Suprapubic skin (tissue), 4 donors: ENCODE results near the gene H6PD. TPM values are rescaled to one million over a fixed set of nuclear protein-coding genes. Genes with fewer than 3 reads are reported as not detected.

Source experiments
- DNase-seq, 2 donors: peaks; one replicate each; pipeline ENCODE4 v3.0.0-alpha.2; 2019; ENCODE audit warnings: low spot score in 2 of 2
- H3K27ac ChIP-seq: fragments of 200-600 bp; sonication (generic); one replicate; pipeline ENCODE4 v1.5.1; 2019
- H3K27me3 ChIP-seq: fragments of 200-600 bp; sonication (generic); one replicate; pipeline ENCODE4 v1.5.1; 2019
- H3K36me3 ChIP-seq: fragments of 200-600 bp; sonication (generic); one replicate; pipeline ENCODE4 v1.5.1; 2019
- H3K4me1 ChIP-seq: fragments of 200-600 bp; sonication (generic); one replicate; pipeline ENCODE4 v1.5.1; 2019
- H3K4me3 ChIP-seq: fragments of 200-600 bp; sonication (generic); one replicate; pipeline ENCODE4 v1.5.1; 2019; ENCODE audit warnings: mild to moderate bottlenecking
- H3K9me3 ChIP-seq: fragments of 200-600 bp; sonication (generic); one replicate; pipeline ENCODE4 v1.5.1; 2019
- EP300 ChIP-seq: sonication (generic); formaldehyde crosslinking; IDR thresholded peaks from one replicate; pipeline ENCODE4 v1.6.1; 2017; ENCODE audit warnings: antibody characterized with exemption
- POLR2A ChIP-seq, 2 donors: fragments of 450-650 bp; IDR thresholded peaks; one replicate each; pipeline ENCODE4 v1.6.1; 2017; ENCODE audit warnings: antibody characterized with exemption in 2 of 2, mild to moderate bottlenecking in 2 of 2, moderate library complexity in 2 of 2
- POLR2AphosphoS5 ChIP-seq, 3 donors: sonication (generic); formaldehyde crosslinking; IDR thresholded peaks; one replicate each; pipeline ENCODE4 v1.6.1; 2017; ENCODE audit warnings: antibody characterized with exemption in 3 of 3
- WGBS: methylation state at CpG from one replicate; pipeline ENCODE4 v1.1.5; 2018; 5-methylcytosine and 5-hydroxymethylcytosine counted together
- total RNA-seq, 4 donors: library from RNA; depleted of rRNA; stranded (reverse); fragments of >200 nt; gene quantifications; one replicate each; pipeline ENCODE4 v1.1.0, GENCODE V29; 2016
- TF ChIP-seq, protein P1 (sequence below), 2 donors: fragments of 200-600 bp in 1 of 2; fragments of 450-650 bp in 1 of 2; sonication (generic) in 1 of 2; IDR thresholded peaks; one replicate each; pipeline ENCODE4 v1.5.1; 2016 to 2019; ENCODE audit warnings: antibody characterized with exemption in 2 of 2, mild to moderate bottlenecking in 1 of 2, moderate library complexity in 1 of 2

H6PD gene, protein sequence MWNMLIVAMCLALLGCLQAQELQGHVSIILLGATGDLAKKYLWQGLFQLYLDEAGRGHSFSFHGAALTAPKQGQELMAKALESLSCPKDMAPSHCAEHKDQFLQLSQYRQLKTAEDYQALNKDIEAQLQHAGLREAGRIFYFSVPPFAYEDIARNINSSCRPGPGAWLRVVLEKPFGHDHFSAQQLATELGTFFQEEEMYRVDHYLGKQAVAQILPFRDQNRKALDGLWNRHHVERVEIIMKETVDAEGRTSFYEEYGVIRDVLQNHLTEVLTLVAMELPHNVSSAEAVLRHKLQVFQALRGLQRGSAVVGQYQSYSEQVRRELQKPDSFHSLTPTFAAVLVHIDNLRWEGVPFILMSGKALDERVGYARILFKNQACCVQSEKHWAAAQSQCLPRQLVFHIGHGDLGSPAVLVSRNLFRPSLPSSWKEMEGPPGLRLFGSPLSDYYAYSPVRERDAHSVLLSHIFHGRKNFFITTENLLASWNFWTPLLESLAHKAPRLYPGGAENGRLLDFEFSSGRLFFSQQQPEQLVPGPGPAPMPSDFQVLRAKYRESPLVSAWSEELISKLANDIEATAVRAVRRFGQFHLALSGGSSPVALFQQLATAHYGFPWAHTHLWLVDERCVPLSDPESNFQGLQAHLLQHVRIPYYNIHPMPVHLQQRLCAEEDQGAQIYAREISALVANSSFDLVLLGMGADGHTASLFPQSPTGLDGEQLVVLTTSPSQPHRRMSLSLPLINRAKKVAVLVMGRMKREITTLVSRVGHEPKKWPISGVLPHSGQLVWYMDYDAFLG
- total RNA-seq, result 100 to 1,000 TPM in 2 of 4 donors, 10 to 100 TPM in 2; 83.6 to 130 (median 106) TPM

DNA sequence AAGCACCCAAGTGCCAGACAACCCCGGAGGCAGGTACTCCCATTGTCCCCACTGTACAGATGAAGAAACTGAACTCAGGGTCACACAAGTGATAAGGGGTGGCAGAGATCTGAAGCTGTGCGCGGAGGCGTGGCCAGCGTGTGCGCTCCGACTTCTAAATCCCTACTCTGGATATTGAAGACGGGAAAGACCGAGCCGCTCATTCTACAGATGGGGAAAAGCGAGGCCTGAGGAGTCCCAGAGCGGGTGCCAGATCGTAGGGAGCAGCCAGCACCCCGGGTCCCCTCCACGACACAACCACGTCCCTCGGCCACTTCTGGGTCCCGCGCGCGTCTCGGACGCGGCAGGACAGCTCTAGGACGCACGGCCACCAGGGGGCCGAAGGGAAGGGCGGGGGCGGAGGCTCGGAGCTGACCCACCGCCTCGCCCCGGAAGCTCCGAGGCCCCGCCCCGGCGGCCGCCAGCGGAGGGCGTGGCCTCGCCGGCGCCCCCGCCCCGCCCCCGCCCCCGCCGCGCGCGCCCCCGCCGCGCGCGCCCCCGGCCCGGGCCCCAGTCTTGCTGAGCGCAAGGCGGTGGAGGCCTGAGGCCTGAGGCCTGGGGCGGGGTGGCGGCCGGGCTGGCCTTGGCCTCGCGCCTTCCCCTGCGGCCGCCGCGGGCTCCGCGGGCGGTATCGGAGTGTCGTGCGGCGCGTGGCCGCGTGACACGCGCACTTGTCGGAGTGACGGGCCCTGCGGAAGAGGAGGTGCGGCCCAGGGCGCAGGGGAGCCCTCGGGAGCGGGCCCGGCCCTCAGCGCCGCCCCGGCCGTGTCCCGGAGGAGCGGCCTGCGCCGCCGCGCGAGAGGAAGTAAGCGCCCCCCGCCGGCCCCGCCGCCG is at the start of gene H6PD:
TSS of gene H6PD (plus strand) at position 552 of the 873 bp plus-strand sequence. CDS start 10,161 bp downstream, outside the sequence.
- Histone ChIP-seq H3K27ac (peak within 1 kb of the TSS; percentile 97), H3K4me1 (peaks cover 59% of the 10 kb centered on the region), H3K27me3 (no peaks in the 10 kb centered on the region), H3K36me3 (no peaks in the 10 kb centered on the region), H3K4me3 (peak within 1 kb of the TSS; percentile 52), H3K9me3 (no peaks in the 10 kb centered on the region)
- peak; percentile 90 to 92 for DNase-seq
- 0% methylated on average over 10 of the region's 106 CpGs for WGBS
- TF ChIP-seq POLR2AphosphoS5 (IDR thresholded peaks at IDR 0.05) (peak in 1 of 3 donors; percentile 50), EP300 (no peak), POLR2A (IDR thresholded peaks at IDR 0.05) (no peak)
- TF ChIP-seq, protein P1, sequence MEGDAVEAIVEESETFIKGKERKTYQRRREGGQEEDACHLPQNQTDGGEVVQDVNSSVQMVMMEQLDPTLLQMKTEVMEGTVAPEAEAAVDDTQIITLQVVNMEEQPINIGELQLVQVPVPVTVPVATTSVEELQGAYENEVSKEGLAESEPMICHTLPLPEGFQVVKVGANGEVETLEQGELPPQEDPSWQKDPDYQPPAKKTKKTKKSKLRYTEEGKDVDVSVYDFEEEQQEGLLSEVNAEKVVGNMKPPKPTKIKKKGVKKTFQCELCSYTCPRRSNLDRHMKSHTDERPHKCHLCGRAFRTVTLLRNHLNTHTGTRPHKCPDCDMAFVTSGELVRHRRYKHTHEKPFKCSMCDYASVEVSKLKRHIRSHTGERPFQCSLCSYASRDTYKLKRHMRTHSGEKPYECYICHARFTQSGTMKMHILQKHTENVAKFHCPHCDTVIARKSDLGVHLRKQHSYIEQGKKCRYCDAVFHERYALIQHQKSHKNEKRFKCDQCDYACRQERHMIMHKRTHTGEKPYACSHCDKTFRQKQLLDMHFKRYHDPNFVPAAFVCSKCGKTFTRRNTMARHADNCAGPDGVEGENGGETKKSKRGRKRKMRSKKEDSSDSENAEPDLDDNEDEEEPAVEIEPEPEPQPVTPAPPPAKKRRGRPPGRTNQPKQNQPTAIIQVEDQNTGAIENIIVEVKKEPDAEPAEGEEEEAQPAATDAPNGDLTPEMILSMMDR (IDR thresholded peaks at IDR 0.05), result peak; percentile 70 to 85

DNA sequence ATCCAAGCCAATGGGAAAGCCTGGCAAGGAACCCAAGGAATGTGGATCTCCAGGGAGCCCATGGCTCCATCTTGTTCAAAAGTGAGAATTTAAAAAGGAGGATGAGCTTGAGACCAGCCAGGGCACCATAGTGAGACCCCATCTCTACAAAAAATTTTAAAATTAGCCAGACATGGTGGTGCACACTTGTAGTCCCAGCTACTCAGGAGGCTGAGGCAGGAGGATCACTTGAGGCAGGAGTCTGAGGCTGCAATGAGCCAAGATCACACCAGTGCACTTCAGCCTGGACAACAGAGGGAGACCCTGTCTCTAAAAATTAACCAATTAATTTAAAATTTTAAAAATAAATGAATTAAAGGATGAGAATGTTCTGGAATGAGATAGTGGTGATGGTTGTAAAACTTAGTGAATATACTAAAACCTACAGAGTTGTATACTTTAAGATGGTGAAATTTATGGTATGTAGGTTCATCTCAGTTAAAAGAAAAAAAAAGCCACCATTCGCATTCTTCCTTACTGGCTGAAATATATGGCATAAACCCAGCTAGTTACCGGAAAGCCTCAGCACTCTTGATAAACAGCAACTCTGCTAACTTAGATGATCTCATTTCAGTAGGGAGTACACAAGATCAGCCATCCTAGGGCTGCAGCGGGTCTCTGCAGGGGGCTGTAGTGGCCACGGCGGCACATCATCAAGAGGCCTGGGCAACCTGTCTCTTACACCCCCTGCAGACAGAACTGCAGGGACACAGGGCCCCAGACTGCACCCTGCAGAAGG is 48.3 kb upstream of the H6PD start:
- no peaks in the 10 kb centered on the region for H3K9me3 ChIP-seq
- 68% methylated on average over 5 of the region's 5 CpGs for WGBS
- peaks cover 28% of the 10 kb centered on the region for H3K4me1 ChIP-seq
- H3K27me3 ChIP-seq, result peaks cover 3% of the 10 kb centered on the region
- TF ChIP-seq EP300 (no peak), POLR2AphosphoS5 (IDR thresholded peaks at IDR 0.05) (no peak), POLR2A (IDR thresholded peaks at IDR 0.05) (no peak)
- TF ChIP-seq, protein P1 (IDR thresholded peaks at IDR 0.05), result no peak
- H3K27ac ChIP-seq, result no peak overlapping the region
- no peaks in the 10 kb centered on the region for H3K36me3 ChIP-seq
- no peak overlapping the region for H3K4me3 ChIP-seq
- no peak for DNase-seq

DNA sequence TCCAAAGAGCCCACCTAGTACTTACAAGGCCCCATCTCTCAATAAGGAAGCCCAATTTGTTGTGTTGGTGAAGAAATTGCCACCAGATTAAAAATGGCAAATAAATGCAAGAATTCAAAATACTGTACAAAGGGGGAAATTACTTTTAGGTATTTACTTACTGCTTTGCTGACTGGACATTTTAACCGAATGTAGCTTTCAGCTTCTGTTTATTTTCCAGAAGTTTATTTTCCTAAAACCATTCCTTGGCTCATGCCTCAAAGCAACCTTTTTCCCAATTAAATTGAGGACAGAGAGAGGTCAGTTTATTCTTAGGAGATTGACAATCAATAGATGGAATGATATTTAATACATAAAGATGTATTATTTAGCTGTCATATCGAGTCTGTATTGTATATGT is 47.6 kb upstream of the H6PD start:
- no peak overlapping the region for H3K27ac ChIP-seq
- 63% methylated on average over 2 of the region's 2 CpGs for WGBS
- H3K9me3 ChIP-seq, result no peaks in the 10 kb centered on the region
- TF ChIP-seq EP300, result no peak
- TF ChIP-seq, protein P1 (IDR thresholded peaks at IDR 0.05), result no peak
- no peak for TF ChIP-seq POLR2A (IDR thresholded peaks at IDR 0.05)
- no peak for TF ChIP-seq POLR2AphosphoS5 (IDR thresholded peaks at IDR 0.05)
- H3K4me1 ChIP-seq, result peaks cover 20% of the 10 kb centered on the region
- H3K36me3 ChIP-seq, result no peaks in the 10 kb centered on the region
- no peak for DNase-seq
- H3K4me3 ChIP-seq, result no peak overlapping the region
- peaks cover 3% of the 10 kb centered on the region for H3K27me3 ChIP-seq

DNA sequence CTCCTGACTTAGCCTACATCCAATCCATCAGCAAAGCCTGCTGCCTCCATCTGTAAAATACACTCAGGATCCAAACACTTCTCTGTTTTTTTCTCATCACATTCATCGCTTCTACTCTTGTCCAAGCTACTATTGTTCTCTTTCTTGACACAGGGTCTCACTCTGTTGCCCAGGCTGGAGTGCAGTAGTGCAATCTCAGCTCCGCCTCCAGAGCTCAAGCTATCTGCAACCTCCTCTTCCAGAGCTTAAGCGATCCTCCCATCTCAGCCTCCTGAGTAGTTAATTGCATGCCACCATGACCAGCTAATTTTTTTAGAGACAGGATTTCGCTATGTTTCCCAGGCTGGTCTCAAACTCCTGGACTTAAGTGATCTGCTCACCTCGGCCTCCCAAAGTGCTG is 44.3 kb upstream of the H6PD start:
- no peaks in the 10 kb centered on the region for H3K4me1 ChIP-seq
- 93% methylated on average over 5 of the region's 5 CpGs for WGBS
- H3K9me3 ChIP-seq, result no peaks in the 10 kb centered on the region
- no peak for DNase-seq
- no peak overlapping the region for H3K4me3 ChIP-seq
- TF ChIP-seq POLR2A (IDR thresholded peaks at IDR 0.05) (no peak), POLR2AphosphoS5 (IDR thresholded peaks at IDR 0.05) (no peak), EP300 (no peak)
- TF ChIP-seq, protein P1 (IDR thresholded peaks at IDR 0.05), result no peak
- H3K27me3 ChIP-seq, result no peaks in the 10 kb centered on the region
- no peak overlapping the region for H3K27ac ChIP-seq
- H3K36me3 ChIP-seq, result no peaks in the 10 kb centered on the region
